Measurements from ENCODE around the gene OTOS.

DNA sequence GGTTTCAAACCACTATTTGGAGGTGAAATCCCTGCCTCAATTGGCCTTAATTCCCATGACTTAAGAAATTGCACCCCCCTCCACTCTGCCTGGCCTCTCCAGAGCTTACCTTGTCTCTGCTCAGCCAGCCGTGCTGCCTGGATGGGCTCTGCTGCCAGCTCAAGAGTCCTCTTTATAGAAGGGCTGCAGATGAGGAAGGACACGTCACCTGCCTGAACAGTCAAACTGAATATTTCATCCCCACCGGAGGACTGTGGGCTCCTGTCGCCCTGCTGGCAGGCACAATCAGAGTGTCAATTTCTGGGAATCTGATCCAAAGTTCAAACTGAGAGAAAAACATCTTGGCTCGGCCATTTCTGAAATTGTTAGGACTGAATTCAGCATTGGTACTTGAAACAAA is at the start of gene OTOS:
- TF ChIP-seq POLR2A (IDR thresholded peaks at IDR 0.05): no peak
- TF ChIP-seq, protein P1, sequence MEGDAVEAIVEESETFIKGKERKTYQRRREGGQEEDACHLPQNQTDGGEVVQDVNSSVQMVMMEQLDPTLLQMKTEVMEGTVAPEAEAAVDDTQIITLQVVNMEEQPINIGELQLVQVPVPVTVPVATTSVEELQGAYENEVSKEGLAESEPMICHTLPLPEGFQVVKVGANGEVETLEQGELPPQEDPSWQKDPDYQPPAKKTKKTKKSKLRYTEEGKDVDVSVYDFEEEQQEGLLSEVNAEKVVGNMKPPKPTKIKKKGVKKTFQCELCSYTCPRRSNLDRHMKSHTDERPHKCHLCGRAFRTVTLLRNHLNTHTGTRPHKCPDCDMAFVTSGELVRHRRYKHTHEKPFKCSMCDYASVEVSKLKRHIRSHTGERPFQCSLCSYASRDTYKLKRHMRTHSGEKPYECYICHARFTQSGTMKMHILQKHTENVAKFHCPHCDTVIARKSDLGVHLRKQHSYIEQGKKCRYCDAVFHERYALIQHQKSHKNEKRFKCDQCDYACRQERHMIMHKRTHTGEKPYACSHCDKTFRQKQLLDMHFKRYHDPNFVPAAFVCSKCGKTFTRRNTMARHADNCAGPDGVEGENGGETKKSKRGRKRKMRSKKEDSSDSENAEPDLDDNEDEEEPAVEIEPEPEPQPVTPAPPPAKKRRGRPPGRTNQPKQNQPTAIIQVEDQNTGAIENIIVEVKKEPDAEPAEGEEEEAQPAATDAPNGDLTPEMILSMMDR (IDR thresholded peaks at IDR 0.05 in 4 of 5, conservative IDR thresholded peaks at IDR 0.05 in 1 of 5): no peak

All from gastrocnemius medialis (tissue), 4 donors.